H1 (cell line): ENCODE results near the gene OXER1. TPM values are rescaled to one million over a fixed set of nuclear protein-coding genes. Genes with fewer than 3 reads are reported as not detected.

Experiments
- CTCF ChIA-PET: fragments of 300-600 bp; sonication (Branson Sonifier 250); formaldehyde crosslinking; loops from one replicate; lab custom pipeline; 2021; ENCODE audit not compliant: partially characterized antibody; lab: Charles Lee
- POLR2A ChIA-PET: fragments of 300-600 bp; sonication (Branson Sonifier 250); formaldehyde crosslinking; loops from one replicate; lab custom pipeline; 2021; ENCODE audit warnings: inconsistent platforms; ENCODE audit not compliant: partially characterized antibody; lab: Charles Lee
- DNase-seq, 2 experiments: peaks; one replicate each; pipeline versions ENCODE4 v3.0.0 to v3.0.0-alpha.2; 2010 to 2022; ENCODE audit warnings: low spot score in 2 of 2, low read depth in 1 of 2, mixed read lengths in 1 of 2
- FAIRE-seq: peaks from 2 replicates; lab custom pipeline; 2011; peaks lifted over from hg19 to GRCh38; lab: Jason Lieb, UNC
- H2AFZ ChIP-seq: 2 replicates; pipeline ENCODE4 v1.8.1; 2012; ENCODE audit warnings: low read length, inconsistent platforms
- H2AK5ac ChIP-seq: 2 replicates; pipeline ENCODE4 v1.6.1; 2013; ENCODE audit warnings: low read depth, low read length
- H2BK120ac ChIP-seq: replicated peaks from 2 replicates; pipeline ENCODE3; 2013; ENCODE audit warnings: low read depth, low read length, inconsistent platforms
- H2BK12ac ChIP-seq: 2 replicates; pipeline ENCODE4 v1.6.1; 2013; ENCODE audit warnings: low read depth, low read length
- H2BK15ac ChIP-seq: 2 replicates; pipeline ENCODE4 v1.6.1; 2013; ENCODE audit warnings: low read length
- H2BK20ac ChIP-seq: 2 replicates; pipeline ENCODE4 v1.6.1; 2013; ENCODE audit warnings: low read length
- H2BK5ac ChIP-seq: 2 replicates; pipeline ENCODE4 v1.6.1; 2013; ENCODE audit warnings: low read depth, low read length
- H3K14ac ChIP-seq: 2 replicates; pipeline ENCODE4 v1.6.1; 2013; ENCODE audit warnings: inconsistent platforms; ENCODE audit not compliant: insufficient read length
- H3K18ac ChIP-seq: 2 replicates; pipeline ENCODE4 v1.6.1; 2013; ENCODE audit warnings: low read length; ENCODE audit errors: extremely low read depth
- H3K23ac ChIP-seq: 2 replicates; pipeline ENCODE4 v1.6.1; 2013; ENCODE audit warnings: inconsistent platforms; ENCODE audit not compliant: insufficient read length
- H3K23me2 ChIP-seq: 2 replicates; pipeline ENCODE4 v1.6.1; 2013; ENCODE audit warnings: low read depth, low read length
- H3K27ac ChIP-seq: 2 replicates; pipeline ENCODE4 v1.6.1; 2011; ENCODE audit warnings: low read depth, low read length, inconsistent platforms
- H3K27me3 ChIP-seq, 4 experiments: replicated peaks in 1 of 4; 1 replicate in 1 of 4; 2 replicates in 3 of 4; pipeline versions ENCODE4 v1.6.1 to v1.8.1; 2011 to 2013; ENCODE audit warnings: low read length in 3 of 4, mild to moderate bottlenecking in 3 of 4, inconsistent platforms in 2 of 4, mixed read lengths in 2 of 4, moderate library complexity in 1 of 4; ENCODE audit not compliant: control insufficient read depth in 3 of 4, insufficient read depth in 3 of 4; ENCODE audit errors: extremely low read depth in 1 of 4
- H3K36me3 ChIP-seq, 4 experiments: 2 replicates each; pipeline versions ENCODE4 v1.6.1 to v1.8.1; 2011 to 2013; ENCODE audit warnings: mild to moderate bottlenecking in 4 of 4, low read length in 3 of 4, moderate library complexity in 2 of 4, control low read depth in 1 of 4, inconsistent platforms in 1 of 4; ENCODE audit not compliant: insufficient read depth in 4 of 4, control insufficient read depth in 2 of 4
- H3K4ac ChIP-seq: replicated peaks from 2 replicates; pipeline ENCODE3; 2013; ENCODE audit warnings: low read length, low read depth, mixed read lengths, inconsistent platforms; ENCODE audit not compliant: insufficient read length
- H3K4me1 ChIP-seq, 4 experiments: replicated peaks in 1 of 4; 1 replicate in 1 of 4; 2 replicates in 3 of 4; pipeline versions ENCODE4 v1.6.1 to v1.8.1; 2011 to 2013; ENCODE audit warnings: low read length in 3 of 4, inconsistent platforms in 2 of 4, mixed read lengths in 1 of 4; ENCODE audit not compliant: insufficient read depth in 4 of 4, control insufficient read depth in 3 of 4
- H3K4me2 ChIP-seq, 2 experiments: 2 replicates each; pipeline versions ENCODE4 v1.6.1 to v1.8.1; 2011 to 2013; ENCODE audit warnings: low read depth in 2 of 2, low read length in 2 of 2, control low read depth in 1 of 2, inconsistent platforms in 1 of 2, mild to moderate bottlenecking in 1 of 2; ENCODE audit not compliant: insufficient read depth in 1 of 2
- H3K4me3 ChIP-seq, 4 experiments: fragments of 200-600, 300-600 bp in 1 of 4; sonication (generic), shearing (Covaris generic), sonication (Bioruptor Twin) in 1 of 4; 2 replicates each; pipeline versions ENCODE4 v1.5.1 to v1.8.1; 2011 to 2016; ENCODE audit warnings: low read length in 4 of 4, low read depth in 3 of 4, control low read depth in 2 of 4, inconsistent platforms in 2 of 4, mild to moderate bottlenecking in 2 of 4, mixed read lengths in 1 of 4, moderate library complexity in 1 of 4; ENCODE audit not compliant: insufficient read depth in 2 of 4; ENCODE audit errors: extremely low read depth in 1 of 4
- H3K56ac ChIP-seq: replicated peaks from 2 replicates; pipeline ENCODE3; 2013; ENCODE audit warnings: low read depth, mild to moderate bottlenecking, mixed read lengths, low read length, inconsistent platforms; ENCODE audit not compliant: insufficient read length
- H3K79me1 ChIP-seq: 2 replicates; pipeline ENCODE4 v1.6.1; 2013; ENCODE audit warnings: low read depth, low read length, control low read depth
- H3K79me2 ChIP-seq, 2 experiments: 2 replicates each; pipeline versions ENCODE4 v1.6.1 to v1.8.1; 2012 to 2013; ENCODE audit warnings: low read length in 2 of 2, mild to moderate bottlenecking in 2 of 2, inconsistent platforms in 1 of 2; ENCODE audit not compliant: insufficient read depth in 2 of 2, control insufficient read depth in 1 of 2
- H3K9ac ChIP-seq, 4 experiments: replicated peaks in 1 of 4; 1 replicate in 1 of 4; 2 replicates in 3 of 4; pipeline versions ENCODE4 v1.6.1 to v1.8.1; 2011 to 2013; ENCODE audit warnings: low read depth in 3 of 4, low read length in 3 of 4, control low read depth in 2 of 4, mild to moderate bottlenecking in 2 of 4, moderate library complexity in 2 of 4, inconsistent platforms in 1 of 4; ENCODE audit errors: extremely low read depth in 1 of 4
- H3K9me3 ChIP-seq, 2 experiments: 2 replicates each; pipeline versions ENCODE4 v1.6.1 to v1.8.1; 2012 to 2013; ENCODE audit warnings: mild to moderate bottlenecking in 2 of 2, moderate library complexity in 2 of 2, control low read depth in 1 of 2, inconsistent platforms in 1 of 2, low read depth in 1 of 2, low read length in 1 of 2, mixed read lengths in 1 of 2; ENCODE audit not compliant: insufficient read depth in 2 of 2
- H4K20me1 ChIP-seq, 2 experiments: replicated peaks in 1 of 2; 2 replicates each; pipeline versions ENCODE3 to v1.8.1; 2011 to 2013; ENCODE audit warnings: inconsistent platforms in 2 of 2, low read length in 2 of 2, mild to moderate bottlenecking in 1 of 2; ENCODE audit not compliant: insufficient read depth in 2 of 2, control insufficient read depth in 1 of 2
- H4K5ac ChIP-seq: 2 replicates; pipeline ENCODE4 v1.6.1; 2013; ENCODE audit warnings: low read length, low read depth, mixed read lengths, inconsistent platforms; ENCODE audit not compliant: insufficient read length
- H4K8ac ChIP-seq: 2 replicates; pipeline ENCODE4 v1.8.0; 2013; ENCODE audit warnings: mild to moderate bottlenecking, moderate library complexity, low read length, inconsistent platforms; ENCODE audit not compliant: insufficient read depth; ENCODE audit errors: extremely low read depth
- H4K91ac ChIP-seq: replicated peaks from 2 replicates; pipeline ENCODE3; 2013; ENCODE audit warnings: low read length, mixed read lengths, inconsistent platforms; ENCODE audit not compliant: insufficient read length
- BACH1 ChIP-seq: IDR thresholded peaks from 2 replicates; pipeline ENCODE4 v1.6.1; 2012; ENCODE audit warnings: low read length, improper control_type of control experiment
- CBX8 ChIP-seq: fragments of 300-800, 300-1000 bp; sonication (generic); IDR thresholded peaks from 2 replicates; pipeline ENCODE4 v1.7.1; 2016; ENCODE audit warnings: low read depth, low read length, borderline replicate concordance
- CHD1 ChIP-seq: IDR thresholded peaks from 2 replicates; pipeline ENCODE4 v1.6.1; 2012; ENCODE audit warnings: low read depth, low read length, improper control_type of control experiment
- CREB1 ChIP-seq: IDR thresholded peaks from 2 replicates; pipeline ENCODE4 v1.6.1; 2012; ENCODE audit warnings: inconsistent platforms
- EP300 ChIP-seq, 2 experiments: IDR thresholded peaks; 1 replicate in 1 of 2; 2 replicates in 1 of 2; pipeline ENCODE4 v1.6.1; 2011 to 2012; ENCODE audit warnings: low read depth in 2 of 2, low read length in 2 of 2, mild to moderate bottlenecking in 2 of 2, borderline replicate concordance in 1 of 2, inconsistent platforms in 1 of 2, moderate library complexity in 1 of 2
- NANOG ChIP-seq: IDR thresholded peaks from 2 replicates; pipeline ENCODE4 v1.6.1; 2011; ENCODE audit warnings: low read length, low read depth, mild to moderate bottlenecking, inconsistent platforms; ENCODE audit not compliant: insufficient read depth, poor library complexity, severe bottlenecking
- POLR2AphosphoS5 ChIP-seq: IDR thresholded peaks from 2 replicates; pipeline ENCODE4 v1.6.1; 2011; ENCODE audit warnings: low read depth, low read length
- RFX5 ChIP-seq: IDR thresholded peaks from 2 replicates; pipeline ENCODE4 v1.6.1; 2011; ENCODE audit warnings: low read depth, low read length, improper control_type of control experiment, borderline replicate concordance
- TAF1 ChIP-seq: IDR thresholded peaks from 2 replicates; pipeline ENCODE4 v1.6.1; 2011; ENCODE audit warnings: mild to moderate bottlenecking, low read depth, low read length
- TBP ChIP-seq: IDR thresholded peaks from 2 replicates; pipeline ENCODE4 v1.6.1; 2011; ENCODE audit warnings: low read depth, low read length, improper control_type of control experiment
- TCF12 ChIP-seq: IDR thresholded peaks from 2 replicates; pipeline ENCODE4 v1.6.1; 2011; ENCODE audit warnings: low read depth, mild to moderate bottlenecking, low read length
- WGBS, 2 experiments: shearing (Covaris generic) in 1 of 2; methylation state at CpG; one replicate each; pipeline versions ENCODE4 v1.1.6 to v1.1.7; 2013 to 2015; ENCODE audit warnings: low lambda C conversion rate in 2 of 2, mixed read lengths in 2 of 2, inconsistent platforms in 1 of 2, low coverage in 1 of 2, missing lambda C conversion rate in 1 of 2; ENCODE audit not compliant: insufficient replicate concordance in 2 of 2, insufficient coverage in 1 of 2, insufficient read length in 1 of 2; ENCODE audit errors: extremely low coverage in 1 of 2, missing lambda C conversion rate in 1 of 2; 5-methylcytosine and 5-hydroxymethylcytosine counted together
- polyA plus RNA-seq, 7 experiments: library from polyadenylated mRNA; depleted of rRNA in 3 of 7; stranded (reverse) in 5 of 7; unstranded in 2 of 7; fragments of >200 nt in 5 of 7; fragments of 200-250 nt in 2 of 7; gene quantifications; 1 replicate in 5 of 7; 2 replicates in 1 of 7; 4 replicates in 1 of 7; pipeline versions ENCODE4 v1.2.1 to v1.2.3, GENCODE V29; 2011 to 2013; ENCODE audit warnings: missing spikeins in 2 of 7, mixed read lengths in 2 of 7
- total RNA-seq: library from RNA; stranded (reverse); fragmentation: NEBNext Ultra II Directional; extraction: Animal tissue kit (Norgen Biotek cat#: 25700); gene quantifications from 2 replicates; pipeline ENCODE4 v1.2.1, GENCODE V29; 2021
- TF ChIP-seq, protein P1 (sequence below), 3 experiments: IDR thresholded peaks; 1 replicate in 2 of 3; 2 replicates in 1 of 3; pipeline versions ENCODE4 v1.5.1 to v1.6.1; 2011; ENCODE audit warnings: low read length in 3 of 3, mild to moderate bottlenecking in 3 of 3, inconsistent platforms in 2 of 3, low read depth in 1 of 3, moderate library complexity in 1 of 3; ENCODE audit not compliant: insufficient read depth in 1 of 3; ENCODE audit errors: control extremely low read depth in 1 of 3

Gene OXER1
- total and polyA plus RNA-seq, 2 of the 8 experiments (the other 6 are each of a cell fraction or from before 2014, with no cell fraction given): 1.2 to 2.9 TPM

DNA sequence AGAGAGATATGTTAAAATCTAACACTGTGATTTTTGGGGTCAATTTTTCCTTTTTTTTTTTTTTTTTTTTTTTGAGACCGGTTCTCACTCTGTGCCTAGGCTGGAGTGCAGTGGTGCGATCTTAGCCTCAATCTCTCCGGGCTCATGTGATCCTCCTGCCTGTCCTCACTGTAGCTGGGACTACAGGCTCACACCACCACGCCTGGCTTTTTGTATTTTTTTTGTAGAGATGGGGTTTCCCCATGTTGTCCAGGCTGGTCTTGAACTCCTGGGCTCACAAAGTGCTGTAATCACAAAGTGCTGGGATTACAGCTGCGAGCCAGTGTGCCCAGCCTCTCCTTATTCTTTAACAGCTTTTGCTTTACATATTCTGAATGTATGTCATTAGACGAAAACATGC lies 31.3 kb upstream of the OXER1 start:
- no peak overlapping the region for H3K27ac ChIP-seq
- H2BK15ac ChIP-seq: no peak overlapping the region
- H3K79me2 ChIP-seq: no peaks in the 10 kb centered on the region
- no peaks in the 10 kb centered on the region for H3K36me3 ChIP-seq
- no peak overlapping the region for H2BK20ac ChIP-seq
- no peak overlapping the region for H3K14ac ChIP-seq
- H3K4me3 ChIP-seq: no peak overlapping the region
- peaks cover 0 to 18% (median 14%) of the 10 kb centered on the region in 4 experiments; a peak in 6 of 7 replicates for H3K27me3 ChIP-seq
- 94% methylated on average over 6 of the region's 6 CpGs; no CpG with 5 or more reads in 1 of the 2 experiments for WGBS, 2 experiments
- no peak overlapping the region for H2AK5ac ChIP-seq
- H2BK12ac ChIP-seq: no peak overlapping the region
- H4K20me1 ChIP-seq: no peaks in the 10 kb centered on the region
- no peak overlapping the region for H4K5ac ChIP-seq
- H2AFZ ChIP-seq: no peak overlapping the region
- no peak overlapping the region for H4K91ac ChIP-seq
- H2BK120ac ChIP-seq: no peak overlapping the region
- DNase-seq: no peak
- H4K8ac ChIP-seq: no peak overlapping the region
- ChIA-PET POLR2A (interaction anchor here (1.7 to 5.9 kb wide), 2 partner anchors 15 to 16 kb away, joined by 5 to 61 read pairs; no protein-coding TSS in a partner anchor), CTCF (interaction anchor here (0.9 to 2.2 kb wide), 7 partner anchors 11 to 153 kb away, joined by 3 to 9 read pairs (median 6); no protein-coding TSS in a partner anchor)
- H3K4me2 ChIP-seq: no peak overlapping the region
- no peak overlapping the region for H3K23ac ChIP-seq
- H2BK5ac ChIP-seq: no peak overlapping the region
- H3K4ac ChIP-seq: no peak overlapping the region
- peaks cover 9% of the 10 kb centered on the region; the same call in 1 of the 2 replicates for H3K23me2 ChIP-seq
- H3K79me1 ChIP-seq: no peaks in the 10 kb centered on the region
- no peak for FAIRE-seq
- H3K56ac ChIP-seq: no peak overlapping the region
- H3K18ac ChIP-seq: no peak overlapping the region
- no peak overlapping the region for H3K9ac ChIP-seq
- H3K9me3 ChIP-seq: no peaks in the 10 kb centered on the region
- H3K4me1 ChIP-seq: peaks cover 2 to 6% (median 4%) of the 10 kb centered on the region in 4 experiments; a peak in 6 of 7 replicates
- TF ChIP-seq TBP (no peak), EP300 (IDR thresholded peaks at IDR 0.05; ENCODE audit: borderline replicate concordance in 1 of 2, low read depth in 2 of 2, low read length in 2 of 2) (no peak), CREB1 (no peak), POLR2AphosphoS5 (no peak), CBX8 (no peak), RFX5 (no peak), TAF1 (no peak), BACH1 (no peak), TCF12 (no peak), CHD1 (no peak), NANOG (no peak)
- TF ChIP-seq, protein P1, sequence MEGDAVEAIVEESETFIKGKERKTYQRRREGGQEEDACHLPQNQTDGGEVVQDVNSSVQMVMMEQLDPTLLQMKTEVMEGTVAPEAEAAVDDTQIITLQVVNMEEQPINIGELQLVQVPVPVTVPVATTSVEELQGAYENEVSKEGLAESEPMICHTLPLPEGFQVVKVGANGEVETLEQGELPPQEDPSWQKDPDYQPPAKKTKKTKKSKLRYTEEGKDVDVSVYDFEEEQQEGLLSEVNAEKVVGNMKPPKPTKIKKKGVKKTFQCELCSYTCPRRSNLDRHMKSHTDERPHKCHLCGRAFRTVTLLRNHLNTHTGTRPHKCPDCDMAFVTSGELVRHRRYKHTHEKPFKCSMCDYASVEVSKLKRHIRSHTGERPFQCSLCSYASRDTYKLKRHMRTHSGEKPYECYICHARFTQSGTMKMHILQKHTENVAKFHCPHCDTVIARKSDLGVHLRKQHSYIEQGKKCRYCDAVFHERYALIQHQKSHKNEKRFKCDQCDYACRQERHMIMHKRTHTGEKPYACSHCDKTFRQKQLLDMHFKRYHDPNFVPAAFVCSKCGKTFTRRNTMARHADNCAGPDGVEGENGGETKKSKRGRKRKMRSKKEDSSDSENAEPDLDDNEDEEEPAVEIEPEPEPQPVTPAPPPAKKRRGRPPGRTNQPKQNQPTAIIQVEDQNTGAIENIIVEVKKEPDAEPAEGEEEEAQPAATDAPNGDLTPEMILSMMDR (IDR thresholded peaks at IDR 0.05; ENCODE audit: control extremely low read depth in 1 of 3, insufficient read depth in 1 of 3, low read depth in 1 of 3, low read length in 3 of 3): no peak
